ENCODE data around the gene WASF3. TPM values are rescaled to one million over a fixed set of nuclear protein-coding genes. Genes with fewer than 3 reads are reported as not detected.

The WASF3 gene
- total and polyA plus RNA-seq, 12 donors = 2.7 to 13.6 (median 8.8) TPM

GRCh38 chr13:26716984-26717383 lies 159.5 kb downstream of the WASF3 start:
- no peaks in the 10 kb centered on the region for H3K4me1 ChIP-seq
- intact Hi-C loops (cut with DNase I) = no loop called here
- H3K27me3 ChIP-seq = peaks cover 0 to 9% (median 2%) of the 10 kb centered on the region in 7 donors
- peaks cover 0 to 9% (median 0%) of the 10 kb centered on the region in 11 donors for H3K9me3 ChIP-seq
- H3K27ac ChIP-seq = no peak overlapping the region
- H3K4me3 ChIP-seq = no peak overlapping the region
- H3K36me3 ChIP-seq = no peaks in the 10 kb centered on the region
- 81 to 82% methylated on average over 3 of the region's 3 CpGs for WGBS, 2 donors
- ATAC-seq (no peak), DNase-seq (no peak)
- no peak for TF ChIP-seq CTCF (IDR thresholded peaks at IDR 0.05)

GRCh38 chr13:26718146-26718545 lies 160.7 kb downstream of the WASF3 start:
- ATAC-seq = no peak
- Histone ChIP-seq H3K27me3 (peaks cover 0 to 9% (median 3%) of the 10 kb centered on the region in 7 donors), H3K36me3 (no peaks in the 10 kb centered on the region), H3K4me1 (no peaks in the 10 kb centered on the region), H3K4me3 (no peak overlapping the region), H3K9me3 (no peaks in the 10 kb centered on the region), H3K27ac (no peak overlapping the region)
- TF ChIP-seq CTCF (IDR thresholded peaks at IDR 0.05) = no peak
- WGBS, 2 donors = 70 to 78% methylated on average over 8 of the region's 8 CpGs
- intact Hi-C loops (cut with DNase I) = no loop called here
- no peak for DNase-seq

GRCh38 chr13:26718872-26719271 lies 161.4 kb downstream of the WASF3 start:
- no peaks in the 10 kb centered on the region for H3K4me1 ChIP-seq
- no peak for TF ChIP-seq CTCF (IDR thresholded peaks at IDR 0.05)
- no peak overlapping the region for H3K27ac ChIP-seq
- DNase-seq = no peak
- H3K36me3 ChIP-seq = no peaks in the 10 kb centered on the region
- H3K9me3 ChIP-seq = no peaks in the 10 kb centered on the region
- no peak overlapping the region for H3K4me3 ChIP-seq
- ATAC-seq = no peak
- WGBS, 2 donors = 77 to 78% methylated on average over 5 of the region's 5 CpGs
- intact Hi-C loops (cut with DNase I) = no loop called here
- H3K27me3 ChIP-seq = peaks cover 0 to 9% (median 3%) of the 10 kb centered on the region in 7 donors

- no peak for ATAC-seq
- Histone ChIP-seq H3K27ac (no peak overlapping the region), H3K36me3 (no peaks in the 10 kb centered on the region), H3K4me3 (no peak overlapping the region), H3K9me3 (no peaks in the 10 kb centered on the region), H3K27me3 (peaks cover 0 to 9% (median 3%) of the 10 kb centered on the region in 7 donors), H3K4me1 (no peaks in the 10 kb centered on the region)
- WGBS, 2 donors = 29 to 44% methylated on average over 5 of the region's 5 CpGs
- intact Hi-C loops (cut with DNase I) = no loop called here
- no peak for DNase-seq
- peak in 2 of 9 donors; percentile 16 to 17 for TF ChIP-seq CTCF (IDR thresholded peaks at IDR 0.05)
Observed at GRCh38 chr13:26719356-26719945, 162.0 kb downstream of the WASF3 start.

Measured in heart right ventricle (tissue), 16 donors.